ENCODE results near the gene ADIPOR1.

ADIPOR1 gene

GRCh38 chr1:202961220-202961880 lies 3.2 kb upstream of the ADIPOR1 start:
- Histone ChIP-seq H3K36me3 (replicated peaks; ENCODE audit: low read depth, low read length) (peaks cover under 1% of the 10 kb centered on the region), H3K27ac (ENCODE audit: low read length) (no peak overlapping the region), H2AFZ (ENCODE audit: low read depth, low read length) (no peak overlapping the region), H3K27me3 (ENCODE audit: low read depth, low read length) (no peaks in the 10 kb centered on the region), H4K20me1 (ENCODE audit: insufficient read depth, low read length) (peaks cover 14% of the 10 kb centered on the region), H3K9me3 (ENCODE audit: insufficient read depth, low read length) (no peaks in the 10 kb centered on the region), H3K4me2 (ENCODE audit: low read length) (no peak overlapping the region), H3K79me2 (ENCODE audit: low read length) (peaks cover 17% of the 10 kb centered on the region), H3K9ac (ENCODE audit: low read length) (no peak overlapping the region), H3K4me3 (ENCODE audit: low read length) (no peak overlapping the region), H3K4me1 (ENCODE audit: low read length) (peaks cover 16% of the 10 kb centered on the region)
- TF ChIP-seq CTCF (IDR thresholded peaks at IDR 0.05; ENCODE audit: low read depth, low read length) (no peak), EZH2phosphoT487 (IDR thresholded peaks at IDR 0.05; ENCODE audit: low read depth) (no peak)

GRCh38 chr1:202959276-202959620 lies 1.1 kb upstream of the ADIPOR1 start:
- Histone ChIP-seq H3K4me3 (ENCODE audit: low read length) (no peak overlapping the region), H4K20me1 (ENCODE audit: insufficient read depth, low read length) (peaks cover 24% of the 10 kb centered on the region), H3K4me1 (ENCODE audit: low read length) (peaks cover 14% of the 10 kb centered on the region), H3K27ac (ENCODE audit: low read length) (no peak overlapping the region), H2AFZ (ENCODE audit: low read depth, low read length) (no peak overlapping the region), H3K4me2 (ENCODE audit: low read length) (no peak overlapping the region), H3K27me3 (ENCODE audit: low read depth, low read length) (no peaks in the 10 kb centered on the region), H3K9me3 (ENCODE audit: insufficient read depth, low read length) (no peaks in the 10 kb centered on the region), H3K79me2 (ENCODE audit: low read length) (peaks cover 38% of the 10 kb centered on the region), H3K9ac (ENCODE audit: low read length) (no peak overlapping the region), H3K36me3 (replicated peaks; ENCODE audit: low read depth, low read length) (peaks cover 5% of the 10 kb centered on the region)
- no peak for TF ChIP-seq EZH2phosphoT487 (IDR thresholded peaks at IDR 0.05; ENCODE audit: low read depth)
- TF ChIP-seq CTCF (IDR thresholded peaks at IDR 0.05; ENCODE audit: low read depth, low read length) = no peak

- Histone ChIP-seq H3K4me2 (ENCODE audit: low read length) (peak overlapping the region; percentile 84), H3K9me3 (ENCODE audit: insufficient read depth, low read length) (no peaks in the 10 kb centered on the region), H3K36me3 (replicated peaks; ENCODE audit: low read depth, low read length) (peaks cover 5% of the 10 kb centered on the region), H3K4me1 (ENCODE audit: low read length) (peaks cover 14% of the 10 kb centered on the region), H4K20me1 (ENCODE audit: insufficient read depth, low read length) (peaks cover 28% of the 10 kb centered on the region), H3K79me2 (ENCODE audit: low read length) (peaks cover 44% of the 10 kb centered on the region), H3K9ac (ENCODE audit: low read length) (peak overlapping the region; percentile 58), H3K27ac (ENCODE audit: low read length) (no peak overlapping the region), H3K27me3 (ENCODE audit: low read depth, low read length) (no peaks in the 10 kb centered on the region), H2AFZ (ENCODE audit: low read depth, low read length) (peak overlapping the region; percentile 67; the same call in 1 of the 2 replicates), H3K4me3 (ENCODE audit: low read length) (peak overlapping the region; percentile 96)
- TF ChIP-seq EZH2phosphoT487 (IDR thresholded peaks at IDR 0.05; ENCODE audit: low read depth) (no peak), CTCF (IDR thresholded peaks at IDR 0.05; ENCODE audit: low read depth, low read length) (no peak)
Observed at GRCh38 chr1:202958544-202959275, 598 bp upstream of the ADIPOR1 start.

- Histone ChIP-seq H3K27me3 (ENCODE audit: low read depth, low read length) (no peaks in the 10 kb centered on the region), H3K9ac (ENCODE audit: low read length) (peak overlapping the region; percentile 92), H3K79me2 (ENCODE audit: low read length) (peaks cover 61% of the 10 kb centered on the region), H3K27ac (ENCODE audit: low read length) (no peak overlapping the region), H3K9me3 (ENCODE audit: insufficient read depth, low read length) (no peaks in the 10 kb centered on the region), H3K36me3 (replicated peaks; ENCODE audit: low read depth, low read length) (peaks cover 5% of the 10 kb centered on the region), H3K4me2 (ENCODE audit: low read length) (peak overlapping the region; percentile 87), H3K4me3 (ENCODE audit: low read length) (peak overlapping the region; percentile 96), H2AFZ (ENCODE audit: low read depth, low read length) (no peak overlapping the region), H3K4me1 (ENCODE audit: low read length) (peaks cover 14% of the 10 kb centered on the region), H4K20me1 (ENCODE audit: insufficient read depth, low read length) (peaks cover 45% of the 10 kb centered on the region)
- TF ChIP-seq EZH2phosphoT487 (IDR thresholded peaks at IDR 0.05; ENCODE audit: low read depth) (no peak), CTCF (IDR thresholded peaks at IDR 0.05; ENCODE audit: low read depth, low read length) (no peak)
Observed at GRCh38 chr1:202956969-202957368, 1.1 kb downstream of the ADIPOR1 start.
